Measurements from ENCODE around the gene DPP6.

The DPP6 gene

DNA sequence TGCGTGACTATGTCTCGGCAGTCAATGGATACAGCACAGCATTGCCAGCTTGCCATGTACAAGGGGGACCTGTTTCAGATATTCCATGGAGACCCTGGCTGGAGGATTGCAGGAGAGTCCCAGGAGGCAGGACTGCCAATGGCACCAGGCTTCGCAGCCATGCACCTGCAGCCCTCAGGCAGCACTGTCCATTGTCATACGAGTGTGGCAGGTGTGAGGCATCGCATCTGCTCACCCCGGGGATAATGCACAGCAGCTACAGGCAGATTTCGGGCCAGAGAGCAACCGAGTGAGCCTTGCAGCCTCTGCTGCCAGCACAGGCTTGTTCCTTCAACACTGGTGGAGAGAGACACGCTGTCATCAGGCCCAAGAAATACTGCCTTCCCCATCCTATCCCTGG is 535.6 kb downstream of the DPP6 start:
- no peaks in the 10 kb centered on the region for H3K9me3 ChIP-seq (ENCODE audit: control insufficient read depth, low read length)
- no peak overlapping the region for H3K4me3 ChIP-seq (ENCODE audit: low read length)
- no peaks in the 10 kb centered on the region for H3K36me3 ChIP-seq (ENCODE audit: control insufficient read depth, insufficient read depth, low read length)
- no peaks in the 10 kb centered on the region for H3K4me1 ChIP-seq (ENCODE audit: control insufficient read depth, insufficient read depth, low read length)
- no peaks in the 10 kb centered on the region for H3K27me3 ChIP-seq (ENCODE audit: control insufficient read depth, insufficient read depth, low read length)
- no peak overlapping the region for H3K9ac ChIP-seq (ENCODE audit: low read length)

DNA sequence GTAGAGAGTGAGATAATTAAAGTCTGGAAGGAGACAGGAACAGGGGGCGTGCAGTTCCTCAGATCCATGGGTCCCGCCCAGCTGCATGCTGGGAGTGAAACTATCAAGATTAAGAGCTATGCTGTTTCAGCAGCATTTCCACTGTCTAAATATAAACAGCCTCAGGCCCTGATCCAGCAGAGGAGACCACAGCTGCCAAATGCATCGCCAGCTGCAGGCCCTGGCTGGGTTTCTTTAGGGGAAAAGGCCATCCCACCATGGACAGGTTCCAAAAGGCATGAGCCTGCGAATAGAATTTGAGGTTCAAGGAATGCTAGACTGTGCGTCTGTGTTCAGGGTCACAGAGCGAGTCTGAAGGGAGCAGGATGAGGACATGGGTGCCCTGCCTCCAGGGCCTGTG is 539.3 kb downstream of the DPP6 start:
- no peaks in the 10 kb centered on the region for H3K9me3 ChIP-seq (ENCODE audit: control insufficient read depth, low read length)
- H3K9ac ChIP-seq (ENCODE audit: low read length), result no peak overlapping the region
- H3K4me1 ChIP-seq (ENCODE audit: control insufficient read depth, insufficient read depth, low read length), result no peaks in the 10 kb centered on the region
- H3K27me3 ChIP-seq (ENCODE audit: control insufficient read depth, insufficient read depth, low read length), result no peaks in the 10 kb centered on the region
- H3K4me3 ChIP-seq (ENCODE audit: low read length), result no peak overlapping the region
- H3K36me3 ChIP-seq (ENCODE audit: control insufficient read depth, insufficient read depth, low read length), result no peaks in the 10 kb centered on the region

DNA sequence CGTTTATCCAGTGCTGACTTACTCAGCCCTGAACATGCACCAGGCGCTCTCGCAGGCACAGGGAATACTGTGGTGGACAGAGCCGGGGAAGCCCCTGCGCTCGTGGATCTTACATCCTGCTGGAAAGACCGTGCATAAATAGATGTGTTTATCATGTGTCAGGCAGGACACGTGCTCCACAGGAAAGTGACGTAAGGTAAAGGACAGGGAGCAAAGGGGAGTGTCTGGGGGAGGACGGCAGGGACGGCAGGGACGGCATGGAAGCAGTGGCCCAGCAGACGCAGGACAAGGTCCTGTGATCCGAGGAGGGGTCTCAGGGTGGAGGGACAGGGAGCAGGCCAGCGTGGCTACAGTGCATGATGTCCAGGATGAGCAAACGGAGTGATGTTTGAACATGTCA is 540.2 kb downstream of the DPP6 start:
- no peaks in the 10 kb centered on the region for H3K27me3 ChIP-seq (ENCODE audit: control insufficient read depth, insufficient read depth, low read length)
- H3K9me3 ChIP-seq (ENCODE audit: control insufficient read depth, low read length), result no peaks in the 10 kb centered on the region
- H3K4me3 ChIP-seq (ENCODE audit: low read length), result no peak overlapping the region
- H3K4me1 ChIP-seq (ENCODE audit: control insufficient read depth, insufficient read depth, low read length), result no peaks in the 10 kb centered on the region
- no peak overlapping the region for H3K9ac ChIP-seq (ENCODE audit: low read length)
- no peaks in the 10 kb centered on the region for H3K36me3 ChIP-seq (ENCODE audit: control insufficient read depth, insufficient read depth, low read length)

DNA sequence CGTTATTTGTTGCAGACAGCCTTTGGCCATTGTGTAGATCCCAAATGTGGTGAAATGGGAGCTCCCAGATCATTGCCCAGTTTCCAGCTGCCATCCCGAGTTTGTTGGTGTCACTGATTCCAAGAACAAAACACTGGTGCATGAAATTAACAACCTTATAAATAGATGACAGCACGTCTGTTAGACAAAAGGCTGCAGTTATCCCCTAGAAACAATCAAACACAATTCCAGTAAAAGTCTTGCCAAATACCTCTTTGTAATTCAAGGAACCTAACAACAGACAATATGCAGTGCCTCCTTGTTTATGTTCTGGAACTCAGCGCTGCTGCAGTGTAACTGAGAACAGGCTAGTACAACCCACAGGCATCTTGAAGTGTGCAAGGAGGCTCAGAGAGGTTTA is 546.2 kb downstream of the DPP6 start:
- Histone ChIP-seq H3K9me3 (ENCODE audit: control insufficient read depth, low read length) (no peaks in the 10 kb centered on the region), H3K27me3 (ENCODE audit: control insufficient read depth, insufficient read depth, low read length) (no peaks in the 10 kb centered on the region), H3K4me3 (ENCODE audit: low read length) (no peak overlapping the region), H3K4me1 (ENCODE audit: control insufficient read depth, insufficient read depth, low read length) (no peaks in the 10 kb centered on the region), H3K36me3 (ENCODE audit: control insufficient read depth, insufficient read depth, low read length) (no peaks in the 10 kb centered on the region), H3K9ac (ENCODE audit: low read length) (no peak overlapping the region)

DNA sequence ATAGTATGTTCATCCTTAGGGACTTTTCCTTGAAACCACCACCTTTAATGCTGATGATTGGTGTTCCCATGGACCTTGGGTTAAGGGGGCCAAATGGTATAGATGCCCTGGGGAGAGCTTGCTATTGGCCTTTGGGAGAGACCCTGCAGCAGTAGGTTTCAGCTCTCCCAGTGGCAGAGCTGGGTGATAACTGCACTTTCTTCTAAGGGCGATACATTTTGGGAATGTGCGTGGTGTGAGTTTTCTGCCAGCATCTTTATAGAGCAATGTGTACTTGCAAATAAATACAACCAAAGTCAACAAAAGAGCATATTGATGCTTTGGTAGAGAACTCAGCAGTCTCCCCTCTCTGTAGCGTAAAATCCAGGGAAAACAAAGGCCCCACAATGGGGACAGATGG is 546.7 kb downstream of the DPP6 start:
- Histone ChIP-seq H3K4me3 (ENCODE audit: low read length) (no peak overlapping the region), H3K9me3 (ENCODE audit: control insufficient read depth, low read length) (no peaks in the 10 kb centered on the region), H3K36me3 (ENCODE audit: control insufficient read depth, insufficient read depth, low read length) (no peaks in the 10 kb centered on the region), H3K9ac (ENCODE audit: low read length) (no peak overlapping the region), H3K27me3 (ENCODE audit: control insufficient read depth, insufficient read depth, low read length) (no peaks in the 10 kb centered on the region), H3K4me1 (ENCODE audit: control insufficient read depth, insufficient read depth, low read length) (no peaks in the 10 kb centered on the region)

DNA sequence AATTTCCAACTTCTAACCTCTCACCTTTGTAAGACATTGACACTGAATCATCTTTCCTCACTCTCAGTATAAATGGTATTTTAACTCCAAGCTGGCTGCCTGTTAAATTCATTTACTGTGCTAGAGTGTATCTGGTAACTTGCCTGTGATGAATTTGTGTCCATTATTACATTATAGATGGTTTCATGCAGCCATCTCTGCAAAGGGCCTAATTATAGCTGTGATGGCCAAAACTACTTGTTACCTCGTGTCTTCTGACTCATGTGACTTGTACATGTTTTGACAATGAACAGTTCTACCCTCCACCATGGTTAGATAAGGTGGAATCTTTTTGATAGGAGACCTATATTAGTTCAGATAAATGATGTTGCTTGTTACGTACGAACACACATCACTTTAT is 558.7 kb downstream of the DPP6 start:
- H3K4me3 ChIP-seq (ENCODE audit: low read length), result no peak overlapping the region
- no peak overlapping the region for H3K9ac ChIP-seq (ENCODE audit: low read length)
- H3K4me1 ChIP-seq (ENCODE audit: control insufficient read depth, insufficient read depth, low read length), result no peaks in the 10 kb centered on the region
- H3K27me3 ChIP-seq (ENCODE audit: control insufficient read depth, insufficient read depth, low read length), result no peaks in the 10 kb centered on the region
- H3K9me3 ChIP-seq (ENCODE audit: control insufficient read depth, low read length), result no peaks in the 10 kb centered on the region
- H3K36me3 ChIP-seq (ENCODE audit: control insufficient read depth, insufficient read depth, low read length), result no peaks in the 10 kb centered on the region

DNA sequence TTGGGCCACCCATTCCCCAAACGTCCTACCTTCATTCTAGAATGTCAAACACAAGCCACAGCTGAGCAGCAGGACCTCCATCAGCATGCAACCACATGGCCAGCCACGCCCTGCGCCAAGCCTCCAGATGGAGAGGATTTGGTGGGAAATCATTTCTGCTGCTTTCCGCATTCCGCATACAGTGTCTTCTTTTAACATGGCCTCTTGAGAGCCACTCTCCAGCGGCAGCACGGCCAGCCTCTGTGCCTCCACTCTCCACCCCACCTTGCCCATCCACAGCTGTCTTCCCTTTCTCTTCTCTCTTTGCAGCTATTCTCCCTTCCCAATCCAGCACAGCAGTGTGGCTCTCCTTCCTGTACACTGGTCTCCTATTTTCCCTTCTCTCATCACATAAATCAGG is 561.6 kb downstream of the DPP6 start:
- no peak overlapping the region for H3K4me3 ChIP-seq (ENCODE audit: low read length)
- no peaks in the 10 kb centered on the region for H3K36me3 ChIP-seq (ENCODE audit: control insufficient read depth, insufficient read depth, low read length)
- no peak overlapping the region for H3K9ac ChIP-seq (ENCODE audit: low read length)
- H3K27me3 ChIP-seq (ENCODE audit: control insufficient read depth, insufficient read depth, low read length), result no peaks in the 10 kb centered on the region
- no peaks in the 10 kb centered on the region for H3K4me1 ChIP-seq (ENCODE audit: control insufficient read depth, insufficient read depth, low read length)
- no peaks in the 10 kb centered on the region for H3K9me3 ChIP-seq (ENCODE audit: control insufficient read depth, low read length)

DNA sequence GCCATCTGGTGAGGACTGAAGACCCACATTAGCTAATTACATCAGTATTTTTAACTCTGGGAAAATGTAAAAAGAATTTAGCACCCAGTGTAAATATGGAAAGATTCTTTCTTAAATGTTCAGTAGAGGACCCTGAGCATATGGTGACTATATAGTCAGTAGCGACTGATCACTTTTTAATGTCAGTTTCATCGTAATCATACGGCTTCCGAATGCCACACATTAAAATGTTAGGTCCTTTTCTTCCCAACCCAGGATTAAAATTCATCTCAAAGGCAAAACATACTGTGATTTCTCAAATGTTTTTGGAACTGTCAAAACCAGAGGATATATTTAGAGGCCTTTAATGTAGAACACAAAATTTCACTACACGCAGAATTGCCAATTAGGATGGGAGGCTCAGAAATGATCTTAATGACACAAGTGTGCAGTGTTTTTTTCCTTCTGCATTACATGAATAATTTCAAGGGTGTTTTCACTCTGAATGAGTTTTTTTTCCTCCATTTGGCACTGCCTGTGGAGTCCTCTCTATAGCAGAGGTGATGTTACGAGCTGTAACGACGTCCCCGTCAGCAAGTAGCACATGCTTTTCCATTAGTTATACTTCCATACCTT is 568.0 kb downstream of the DPP6 start:
- no peak overlapping the region for H3K9ac ChIP-seq (ENCODE audit: low read length)
- H3K36me3 ChIP-seq (ENCODE audit: control insufficient read depth, insufficient read depth, low read length), result no peaks in the 10 kb centered on the region
- H3K4me1 ChIP-seq (ENCODE audit: control insufficient read depth, insufficient read depth, low read length), result no peaks in the 10 kb centered on the region
- H3K27me3 ChIP-seq (ENCODE audit: control insufficient read depth, insufficient read depth, low read length), result no peaks in the 10 kb centered on the region
- H3K4me3 ChIP-seq (ENCODE audit: low read length), result no peak overlapping the region
- H3K9me3 ChIP-seq (ENCODE audit: control insufficient read depth, low read length), result no peaks in the 10 kb centered on the region

DNA sequence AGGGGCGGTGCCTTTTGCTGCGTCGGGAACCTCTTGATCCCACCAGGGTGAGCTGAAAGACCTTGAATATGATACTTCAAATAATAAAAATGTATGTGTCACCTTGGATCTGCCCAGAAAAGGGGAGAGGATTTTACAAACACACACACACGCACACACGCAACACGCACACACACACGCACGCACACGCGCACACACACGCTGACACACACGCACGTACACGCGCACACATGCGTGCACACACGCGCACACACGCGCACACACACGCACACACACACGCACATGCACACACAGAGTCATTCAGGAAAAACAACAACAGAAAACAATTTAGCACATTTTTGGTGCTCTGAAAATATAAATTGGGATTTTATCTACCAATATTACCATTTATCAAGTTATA is 571.2 kb downstream of the DPP6 start:
- Histone ChIP-seq H3K9me3 (ENCODE audit: control insufficient read depth, low read length) (no peaks in the 10 kb centered on the region), H3K4me1 (ENCODE audit: control insufficient read depth, insufficient read depth, low read length) (no peaks in the 10 kb centered on the region), H3K36me3 (ENCODE audit: control insufficient read depth, insufficient read depth, low read length) (no peaks in the 10 kb centered on the region), H3K4me3 (ENCODE audit: low read length) (no peak overlapping the region), H3K9ac (ENCODE audit: low read length) (no peak overlapping the region), H3K27me3 (ENCODE audit: control insufficient read depth, insufficient read depth, low read length) (no peaks in the 10 kb centered on the region)

DNA sequence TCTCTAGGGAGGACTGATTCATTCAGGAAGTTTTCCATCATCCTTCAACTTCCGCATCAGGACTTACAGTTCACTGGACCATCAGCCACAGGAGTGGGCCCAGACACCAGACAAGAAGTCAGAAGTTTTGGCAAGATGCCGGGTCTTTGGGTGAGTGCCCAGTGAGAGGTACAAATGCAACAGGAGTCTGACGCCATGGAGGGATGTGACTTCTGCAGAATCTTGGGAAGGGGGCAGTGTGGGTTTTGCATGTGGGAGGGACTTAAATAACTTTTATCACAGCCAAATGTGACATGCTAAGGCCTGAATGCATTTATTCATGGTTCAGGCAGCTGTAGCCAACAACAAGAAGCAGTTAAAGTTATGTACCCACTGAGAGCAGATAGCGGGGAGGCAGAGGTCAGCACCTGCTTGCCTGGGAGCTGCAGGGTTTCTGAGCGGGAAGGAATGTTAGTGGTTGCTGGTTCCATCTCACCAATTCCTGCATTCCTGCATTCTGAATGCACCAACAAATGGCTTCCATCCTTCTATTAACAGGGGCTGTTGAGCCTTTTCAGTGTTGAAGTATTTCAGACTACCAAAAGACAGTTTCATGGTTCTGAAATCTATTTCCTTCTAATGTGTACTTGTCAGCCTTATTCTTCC is 575.6 kb downstream of the DPP6 start:
- H3K4me3 ChIP-seq (ENCODE audit: low read length), result no peak overlapping the region
- H3K36me3 ChIP-seq (ENCODE audit: control insufficient read depth, insufficient read depth, low read length), result no peaks in the 10 kb centered on the region
- H3K27me3 ChIP-seq (ENCODE audit: control insufficient read depth, insufficient read depth, low read length), result no peaks in the 10 kb centered on the region
- no peaks in the 10 kb centered on the region for H3K9me3 ChIP-seq (ENCODE audit: control insufficient read depth, low read length)
- H3K4me1 ChIP-seq (ENCODE audit: control insufficient read depth, insufficient read depth, low read length), result no peaks in the 10 kb centered on the region
- H3K9ac ChIP-seq (ENCODE audit: low read length), result no peak overlapping the region

DNA sequence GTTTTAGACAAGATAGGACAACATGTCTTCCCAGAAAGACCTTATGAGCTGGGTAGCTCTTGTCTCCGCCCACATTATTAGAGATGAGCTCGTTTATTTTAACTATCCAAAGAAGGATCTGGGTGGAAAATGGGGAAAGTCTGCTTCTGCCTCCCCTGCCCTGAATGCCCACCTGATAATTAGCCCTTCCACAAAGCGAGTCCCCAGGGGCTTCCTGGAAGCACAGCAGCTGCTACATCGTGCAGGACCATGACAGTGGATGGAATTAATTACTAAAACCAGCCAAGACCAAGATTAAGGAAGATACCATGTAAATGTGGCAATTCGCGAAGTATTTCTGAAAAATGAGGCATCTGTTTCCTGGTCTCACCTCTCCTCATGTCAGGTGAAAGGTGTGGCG is 576.4 kb downstream of the DPP6 start:
- no peaks in the 10 kb centered on the region for H3K36me3 ChIP-seq (ENCODE audit: control insufficient read depth, insufficient read depth, low read length)
- no peaks in the 10 kb centered on the region for H3K27me3 ChIP-seq (ENCODE audit: control insufficient read depth, insufficient read depth, low read length)
- no peaks in the 10 kb centered on the region for H3K9me3 ChIP-seq (ENCODE audit: control insufficient read depth, low read length)
- H3K4me1 ChIP-seq (ENCODE audit: control insufficient read depth, insufficient read depth, low read length), result no peaks in the 10 kb centered on the region
- no peak overlapping the region for H3K4me3 ChIP-seq (ENCODE audit: low read length)
- no peak overlapping the region for H3K9ac ChIP-seq (ENCODE audit: low read length)

DNA sequence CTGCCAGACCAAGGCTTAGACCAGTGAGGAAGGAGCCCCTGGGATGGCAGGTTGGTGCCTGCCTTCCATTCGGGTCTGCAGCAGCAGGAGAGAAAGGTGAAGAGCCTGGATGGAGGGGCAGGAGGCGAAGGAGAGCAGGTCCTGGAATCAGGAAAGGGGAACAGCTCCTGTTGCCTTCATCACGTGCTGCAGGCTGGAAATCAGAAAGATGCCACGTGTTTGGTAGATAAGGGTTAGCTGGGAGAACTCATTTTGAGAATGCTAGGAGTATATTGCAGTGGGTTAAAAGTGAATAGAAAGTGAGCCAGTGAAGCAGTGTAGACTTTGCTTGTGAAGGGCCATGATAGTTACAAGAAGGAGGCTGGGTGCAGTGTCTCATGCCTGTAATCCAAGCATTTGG is 579.0 kb downstream of the DPP6 start:
- no peaks in the 10 kb centered on the region for H3K36me3 ChIP-seq (ENCODE audit: control insufficient read depth, insufficient read depth, low read length)
- no peaks in the 10 kb centered on the region for H3K9me3 ChIP-seq (ENCODE audit: control insufficient read depth, low read length)
- no peaks in the 10 kb centered on the region for H3K27me3 ChIP-seq (ENCODE audit: control insufficient read depth, insufficient read depth, low read length)
- H3K4me3 ChIP-seq (ENCODE audit: low read length), result no peak overlapping the region
- H3K4me1 ChIP-seq (ENCODE audit: control insufficient read depth, insufficient read depth, low read length), result no peaks in the 10 kb centered on the region
- no peak overlapping the region for H3K9ac ChIP-seq (ENCODE audit: low read length)

DNA sequence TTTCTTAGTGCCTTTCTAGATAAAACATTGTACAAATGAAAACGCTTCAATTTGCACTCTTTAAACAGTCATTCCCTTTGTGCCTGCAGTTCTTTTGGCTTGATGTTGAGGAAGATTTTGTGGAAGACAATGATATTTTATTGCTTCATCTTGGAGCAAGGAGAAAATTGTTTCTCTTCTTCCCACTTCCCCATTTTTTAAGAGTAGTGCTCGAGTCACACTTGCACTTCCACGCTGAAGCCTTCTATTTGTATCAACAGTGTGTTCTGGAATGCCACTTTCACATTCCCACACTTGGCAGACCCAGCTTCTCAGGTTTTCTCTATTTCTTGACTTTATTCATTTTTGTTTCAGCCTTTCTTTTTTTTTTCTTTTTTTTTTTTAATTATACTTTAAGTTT is 581.4 kb downstream of the DPP6 start:
- Histone ChIP-seq H3K36me3 (ENCODE audit: control insufficient read depth, insufficient read depth, low read length) (no peaks in the 10 kb centered on the region), H3K4me1 (ENCODE audit: control insufficient read depth, insufficient read depth, low read length) (no peaks in the 10 kb centered on the region), H3K9me3 (ENCODE audit: control insufficient read depth, low read length) (no peaks in the 10 kb centered on the region), H3K27me3 (ENCODE audit: control insufficient read depth, insufficient read depth, low read length) (no peaks in the 10 kb centered on the region), H3K4me3 (ENCODE audit: low read length) (no peak overlapping the region), H3K9ac (ENCODE audit: low read length) (no peak overlapping the region)

Measured in mucosa of stomach (tissue), 1 donor.